Activated CD4-positive, alpha-beta memory T cell treated with anti-CD3 and anti-CD28 coated beads, Interleukin-2, amount 10 ng/mL, durations not matched to agents 7 days and 5 days (primary cell): ENCODE measurements around the gene TLE6. TPM values are rescaled to one million over a fixed set of nuclear protein-coding genes. Genes with fewer than 3 reads are reported as not detected.
"Not testable (repeated sequence)": the region's sequence is repeated elsewhere in the genome, so short reads cannot be mapped to it uniquely, and the experiment has no call there.

Experiments used
- CTCF ChIA-PET: fragments of 350-600 bp; sonication (Branson Sonifier 250); formaldehyde crosslinking; loops from one replicate; lab custom pipeline; 2021; ENCODE audit warnings: antibody characterized with exemption, inconsistent platforms; lab: Charles Lee
- POLR2A ChIA-PET: fragments of 350-600 bp; sonication (Branson Sonifier 250); formaldehyde crosslinking; loops from one replicate; lab custom pipeline; 2021; ENCODE audit warnings: antibody characterized with exemption; lab: Charles Lee
- DNase-seq: peaks from one replicate; pipeline ENCODE4 v3.0.0-alpha.2; 2020
- H3K27ac Mint-ChIP-seq: one replicate; pipeline ENCODE4 v1.8.0; 2021; ENCODE audit warnings: mild to moderate bottlenecking, mixed read lengths
- H3K27me3 Mint-ChIP-seq: one replicate; pipeline ENCODE4 v1.8.0; 2021; ENCODE audit warnings: mixed read lengths
- H3K36me3 Mint-ChIP-seq: one replicate; pipeline ENCODE4 v1.8.0; 2021; ENCODE audit warnings: low read depth, mixed read lengths
- H3K4me1 Mint-ChIP-seq: one replicate; pipeline ENCODE4 v1.8.0; 2021; ENCODE audit warnings: mixed read lengths
- H3K4me3 Mint-ChIP-seq: one replicate; pipeline ENCODE4 v1.8.0; 2021; ENCODE audit warnings: mild to moderate bottlenecking, mixed read lengths
- H3K9me3 Mint-ChIP-seq: one replicate; pipeline ENCODE4 v1.8.0; 2021; ENCODE audit warnings: mixed read lengths
- total RNA-seq, 2 experiments: library from RNA; stranded (reverse); gene quantifications; one replicate each; pipeline ENCODE4 v1.2.3, GENCODE V29; 2021

Gene TLE6
- total RNA-seq, 2 experiments from 2014 or later = 1.1 to 2.0 TPM

DNA sequence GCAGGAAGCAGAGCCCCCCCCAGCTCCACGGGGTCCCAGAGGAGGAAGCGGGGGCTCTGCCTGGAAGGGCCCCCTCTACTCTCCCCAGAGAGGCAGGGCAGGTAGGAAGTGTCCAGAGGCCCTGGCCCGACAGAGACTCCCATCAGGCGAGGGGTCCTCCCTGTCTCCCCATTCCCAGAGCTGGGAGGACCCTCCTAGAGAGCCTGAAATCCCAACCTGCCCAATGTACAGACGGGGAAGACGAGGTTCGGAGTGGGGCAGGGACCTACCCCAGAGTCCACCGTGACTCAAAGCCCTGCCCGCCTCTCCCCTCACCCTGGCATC is 50.6 kb downstream of the TLE6 start:
- peaks cover 45% of the 10 kb centered on the region for H3K27me3 Mint-ChIP-seq
- ChIA-PET CTCF (no interaction called here), POLR2A (interaction anchor here (1.9 kb wide), 1 partner anchor 33 kb away, joined by 5 read pairs; no protein-coding TSS in a partner anchor)
- H3K4me1 Mint-ChIP-seq = peaks cover 26% of the 10 kb centered on the region
- no peaks in the 10 kb centered on the region for H3K9me3 Mint-ChIP-seq
- H3K4me3 Mint-ChIP-seq = no peak overlapping the region
- H3K27ac Mint-ChIP-seq = no peak overlapping the region
- DNase-seq = no peak
- H3K36me3 Mint-ChIP-seq = no peaks in the 10 kb centered on the region

DNA sequence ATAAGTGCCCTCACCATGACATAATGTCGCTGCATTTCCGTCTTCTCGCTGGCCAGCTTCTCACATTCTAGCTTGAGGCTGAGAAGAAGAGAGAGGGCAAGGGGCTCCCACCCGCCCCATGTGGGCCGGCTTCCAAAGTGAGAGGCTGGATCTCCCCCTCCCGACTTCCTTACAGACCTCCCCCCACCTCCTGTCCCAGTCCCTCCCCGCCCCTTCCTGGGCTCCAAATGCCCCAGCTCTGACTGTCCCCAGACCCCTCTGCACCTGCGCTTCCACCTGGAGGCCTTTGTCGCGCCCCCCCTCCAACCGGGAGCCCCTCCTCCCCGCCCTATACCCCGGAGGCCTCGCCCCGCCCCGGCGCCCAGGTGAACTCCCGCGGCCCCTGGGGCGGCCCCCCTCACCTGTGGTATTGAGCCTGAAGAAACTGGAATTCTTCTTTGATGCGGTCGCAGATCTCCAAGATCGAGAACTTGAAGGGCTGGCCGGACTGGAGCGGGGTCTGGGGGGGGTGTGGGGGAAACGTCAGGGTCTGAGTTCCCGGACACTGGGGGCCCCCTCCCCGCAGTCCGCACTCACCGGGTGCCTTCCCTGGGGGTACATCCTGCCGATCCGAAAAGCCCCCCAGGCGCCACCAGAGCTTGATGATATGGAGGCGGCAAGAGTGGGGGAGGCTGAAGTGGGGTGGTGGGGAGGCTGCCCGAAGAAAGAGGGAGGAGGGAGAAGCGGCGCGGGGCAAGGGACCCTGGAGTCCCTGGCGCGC is 51.1 kb downstream of the TLE6 start:
- CTCF ChIA-PET = no interaction called here
- Mint-ChIP-seq H3K9me3 (no peaks in the 10 kb centered on the region), H3K27me3 (peaks cover 46% of the 10 kb centered on the region), H3K4me1 (peaks cover 20% of the 10 kb centered on the region), H3K36me3 (no peaks in the 10 kb centered on the region), H3K27ac (no peak overlapping the region), H3K4me3 (no peak overlapping the region)
- DNase-seq = no peak
- POLR2A ChIA-PET = interaction anchor here (1.9 kb wide), 1 partner anchor 32 kb away, joined by 5 read pairs; no protein-coding TSS in a partner anchor

DNA sequence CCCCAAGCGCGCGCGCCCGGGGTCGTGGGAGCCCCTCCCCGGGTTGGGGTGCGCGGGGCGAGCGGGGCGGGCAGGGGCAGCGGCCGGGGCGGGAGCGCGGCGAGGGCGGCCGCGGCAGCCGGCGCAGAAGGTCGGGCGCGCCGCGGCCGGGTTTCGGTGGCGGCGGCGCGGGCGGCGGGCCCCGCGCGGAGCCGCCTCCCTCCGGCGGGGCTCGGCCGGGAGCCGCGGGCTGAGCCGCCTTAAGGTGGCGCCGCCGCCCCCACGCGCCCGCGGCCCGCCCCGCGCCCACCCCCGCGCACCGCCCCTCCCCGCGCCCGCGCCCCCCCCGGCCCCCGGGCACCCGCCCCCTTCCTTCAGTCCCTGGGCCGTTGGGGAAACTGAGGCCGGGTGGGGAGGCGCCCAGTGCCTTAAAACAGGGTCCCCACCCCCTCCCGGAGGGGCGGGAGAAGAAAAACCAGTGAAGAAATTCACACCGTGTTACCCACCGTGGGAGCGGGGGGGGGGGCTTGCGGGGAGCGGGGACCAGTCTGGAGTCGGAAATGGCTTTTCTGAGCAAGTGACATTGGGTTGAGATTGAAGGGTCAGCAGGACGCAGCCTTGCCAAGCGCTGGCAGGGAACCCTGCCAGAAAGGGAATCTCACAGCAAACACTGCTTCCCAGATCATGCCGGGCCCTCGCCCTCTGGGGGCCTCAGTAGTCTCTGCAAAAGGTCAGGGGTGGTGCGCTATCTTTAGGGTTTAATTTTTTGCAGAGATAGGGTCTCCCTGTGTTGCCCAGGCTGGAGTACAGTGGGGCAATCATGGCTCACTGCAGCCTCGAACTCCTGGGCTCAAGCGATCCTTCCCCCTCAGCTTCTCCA is 51.9 kb downstream of the TLE6 start, which contains the start of gene TLE2:
Gene TLE2 (minus strand): TSS at position 216 of the 859 bp plus-strand sequence. CDS start 376 bp downstream, outside the sequence.
- Mint-ChIP-seq H3K4me1 (peaks cover 18% of the 10 kb centered on the region), H3K27me3 (peaks cover 52% of the 10 kb centered on the region), H3K36me3 (no peaks in the 10 kb centered on the region), H3K27ac (no peak within 1 kb of the TSS), H3K9me3 (no peaks in the 10 kb centered on the region), H3K4me3 (peak within 1 kb of the TSS; percentile 30)
- ChIA-PET POLR2A (no interaction called here), CTCF (no interaction called here)
- no peak for DNase-seq

DNA sequence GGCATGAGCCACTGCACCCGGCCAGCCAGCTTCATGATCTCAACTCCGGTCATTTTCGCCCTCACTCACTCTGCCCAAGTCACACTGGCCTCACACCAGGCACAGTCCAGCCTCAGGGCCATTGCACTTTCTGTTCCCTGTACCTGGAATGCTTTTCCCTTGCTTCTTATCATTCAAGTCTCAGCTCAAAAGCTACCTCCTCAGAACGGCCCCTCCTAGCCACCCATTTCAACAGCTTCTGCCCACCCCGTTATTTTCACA is 54.2 kb downstream of the TLE6 start:
- CTCF ChIA-PET = interaction anchor here (0.9 kb wide), 1 partner anchor 81 kb away, joined by 3 read pairs; no protein-coding TSS in a partner anchor
- no peaks in the 10 kb centered on the region for H3K36me3 Mint-ChIP-seq
- no peak for DNase-seq
- H3K27ac Mint-ChIP-seq = no peak overlapping the region
- H3K4me3 Mint-ChIP-seq = no peak overlapping the region
- peaks cover 49% of the 10 kb centered on the region for H3K27me3 Mint-ChIP-seq
- no peaks in the 10 kb centered on the region for H3K9me3 Mint-ChIP-seq
- peaks cover 28% of the 10 kb centered on the region for H3K4me1 Mint-ChIP-seq
- POLR2A ChIA-PET = interaction anchor here (1.0 kb wide), 1 partner anchor 21 kb away, joined by 3 read pairs; no protein-coding TSS in a partner anchor

DNA sequence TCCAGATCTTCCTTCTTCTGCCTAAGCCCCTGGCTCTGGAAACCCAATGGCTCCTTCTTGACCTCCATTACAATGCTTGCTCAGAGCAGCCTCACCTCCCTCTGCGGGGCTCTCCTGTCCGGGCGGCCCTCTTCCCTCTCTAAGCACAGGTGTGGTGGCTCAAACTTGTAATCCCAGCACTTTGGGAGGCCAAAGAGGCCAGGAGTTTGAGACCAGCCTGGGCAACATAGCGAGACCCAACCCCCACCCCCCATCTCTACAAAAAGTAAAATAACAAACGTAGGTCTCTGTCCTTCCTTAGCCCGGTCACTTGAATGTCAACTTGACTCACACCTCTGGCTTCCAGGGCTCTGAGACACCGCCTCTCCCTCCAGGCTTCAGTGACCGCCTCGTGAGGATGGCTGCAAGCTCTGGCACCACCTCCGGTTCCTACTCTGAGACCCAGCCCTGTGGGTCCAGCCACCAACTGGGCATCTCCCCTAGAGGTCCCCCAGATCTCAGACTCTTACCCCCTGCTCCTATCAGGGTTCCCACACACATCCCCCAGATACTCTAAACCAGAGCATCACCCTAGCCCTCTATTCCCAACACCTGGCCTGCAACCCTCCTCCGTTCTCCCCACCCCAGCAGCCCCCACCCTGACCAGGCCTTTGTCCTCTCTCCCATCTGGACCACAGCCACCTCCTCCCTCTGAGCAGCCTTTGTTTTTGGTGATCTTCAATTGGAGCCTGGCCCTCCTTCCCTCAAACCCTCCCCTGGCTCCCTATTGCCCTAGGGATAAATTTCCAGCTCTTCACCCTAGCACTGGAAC is 56.4 kb downstream of the TLE6 start:
- peaks cover 30% of the 10 kb centered on the region for H3K4me1 Mint-ChIP-seq
- no peak for DNase-seq
- peaks cover 37% of the 10 kb centered on the region for H3K27me3 Mint-ChIP-seq
- ChIA-PET POLR2A (no interaction called here), CTCF (no interaction called here)
- no peak overlapping the region for H3K27ac Mint-ChIP-seq
- no peaks in the 10 kb centered on the region for H3K9me3 Mint-ChIP-seq
- no peaks in the 10 kb centered on the region for H3K36me3 Mint-ChIP-seq
- H3K4me3 Mint-ChIP-seq = peak overlapping the region; percentile 83

DNA sequence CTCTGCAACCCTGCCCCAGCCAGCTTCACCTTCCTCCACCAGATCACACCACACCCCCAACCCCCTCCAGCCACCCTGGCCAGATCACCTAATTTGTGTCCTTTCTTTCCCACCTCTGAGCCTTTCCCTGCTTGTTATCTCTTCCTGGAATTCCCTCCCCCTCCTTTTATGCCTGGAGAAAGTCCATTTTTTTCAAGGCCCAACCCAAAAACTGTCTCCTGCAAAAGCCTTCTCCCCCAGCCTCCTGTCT is 57.0 kb downstream of the TLE6 start:
- Mint-ChIP-seq H3K9me3 (no peaks in the 10 kb centered on the region), H3K36me3 (no peaks in the 10 kb centered on the region), H3K4me3 (peak overlapping the region; percentile 83), H3K27ac (no peak overlapping the region), H3K4me1 (peaks cover 30% of the 10 kb centered on the region), H3K27me3 (peaks cover 37% of the 10 kb centered on the region)
- POLR2A ChIA-PET = interaction anchor here (4.2 kb wide), 1 partner anchor 26 kb away, joined by 81 read pairs; the partner anchor contains the start of gene TLE5
- CTCF ChIA-PET = no interaction called here
- DNase-seq = no peak

DNA sequence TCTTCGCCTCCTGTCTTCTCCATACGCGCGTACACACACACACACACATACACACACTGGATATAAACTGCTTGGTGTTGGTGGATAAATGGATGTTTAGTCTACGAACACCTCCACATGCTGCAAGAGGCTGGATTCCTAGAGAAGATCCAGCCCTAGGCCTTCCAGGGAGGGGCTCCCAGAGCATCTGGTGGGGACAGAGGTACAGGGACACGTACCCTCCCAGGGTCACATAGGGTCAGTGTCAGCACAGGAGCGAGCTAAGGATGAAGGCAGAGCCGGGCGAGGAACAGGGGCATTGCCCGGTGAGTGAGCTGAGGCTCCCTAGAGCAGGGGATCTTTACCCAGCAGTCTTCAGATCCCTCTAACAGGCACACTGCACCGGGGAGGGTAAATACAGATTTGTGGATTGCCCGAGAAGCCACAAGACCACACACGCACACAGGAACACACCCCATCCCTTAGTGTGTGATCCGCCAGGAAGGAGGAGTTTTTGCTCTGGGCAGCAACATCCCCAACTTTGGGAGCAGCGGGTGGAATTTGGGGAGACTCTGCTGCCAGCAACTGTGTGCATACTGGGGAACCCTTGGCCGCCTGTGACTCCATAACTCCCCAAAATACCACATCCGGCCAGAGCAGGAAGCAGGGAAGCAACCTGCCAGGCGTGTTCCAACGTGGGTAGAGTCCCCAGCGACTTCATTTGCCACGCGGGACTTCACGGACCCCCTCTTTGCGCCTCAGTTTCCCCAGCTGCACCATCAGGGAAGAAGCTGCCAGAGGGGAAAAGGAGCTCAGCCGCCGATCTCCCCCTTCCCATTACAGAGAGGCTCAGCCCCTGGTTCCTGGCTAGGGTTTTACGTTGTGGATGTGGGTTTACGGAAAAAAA is 57.5 kb downstream of the TLE6 start:
- no peaks in the 10 kb centered on the region for H3K36me3 Mint-ChIP-seq
- peak overlapping the region; percentile 91 for H3K27ac Mint-ChIP-seq
- ChIA-PET POLR2A (interaction anchor here (0.7 to 4.2 kb wide), 9 partner anchors 11 to 415 kb away, joined by 3 to 81 read pairs (median 7); partner anchors contain the start of genes TLE5, TLE6 and ZNF57), CTCF (interaction anchor here (0.8 to 3.2 kb wide), 14 partner anchors 11 to 270 kb away, joined by 3 to 23 read pairs (median 6); partner anchors contain the start of genes NCLN and TLE5)
- H3K9me3 Mint-ChIP-seq = no peaks in the 10 kb centered on the region
- DNase-seq = peak; percentile 68
- H3K4me1 Mint-ChIP-seq = peaks cover 27% of the 10 kb centered on the region
- peaks cover 32% of the 10 kb centered on the region for H3K27me3 Mint-ChIP-seq
- peak overlapping the region; percentile 83 for H3K4me3 Mint-ChIP-seq

DNA sequence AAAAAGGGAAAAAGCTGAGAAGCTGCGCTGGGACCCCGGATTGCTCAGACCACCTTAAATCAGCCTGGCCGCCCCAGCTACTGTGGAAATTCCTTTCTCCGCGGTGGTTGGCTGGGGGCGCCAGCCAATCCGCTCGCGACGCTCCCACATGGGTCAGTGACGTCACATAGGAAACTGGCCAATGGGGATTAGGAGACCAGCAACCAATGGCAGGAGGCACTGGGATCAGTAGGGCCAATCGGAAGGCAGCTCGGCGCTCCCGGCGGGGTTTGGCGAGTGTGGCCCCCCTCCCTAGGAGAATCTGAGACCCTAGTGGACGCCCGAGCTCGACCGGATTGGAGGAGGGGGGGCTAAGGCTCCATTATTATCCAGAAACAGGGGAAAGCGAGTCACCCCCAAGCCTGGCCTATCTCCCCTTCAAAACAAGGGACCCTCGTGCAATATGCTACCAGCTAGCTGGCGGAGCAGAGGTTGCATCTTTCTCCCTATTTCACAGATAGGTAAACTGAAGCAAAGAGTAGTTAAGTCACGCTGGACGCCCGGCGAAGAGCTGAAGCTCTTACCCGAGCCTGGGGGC is 58.3 kb downstream of the TLE6 start:
- Mint-ChIP-seq H3K36me3 (no peaks in the 10 kb centered on the region), H3K4me3 (peak overlapping the region; percentile 83), H3K27ac (peak overlapping the region; percentile 91), H3K27me3 (peaks cover 25% of the 10 kb centered on the region), H3K9me3 (no peaks in the 10 kb centered on the region), H3K4me1 (peaks cover 23% of the 10 kb centered on the region)
- CTCF ChIA-PET = interaction anchor here (0.8 to 3.2 kb wide), 17 partner anchors 10 to 269 kb away, joined by 3 to 23 read pairs (median 6); partner anchors contain the start of genes NCLN, TLE5 and TLE6
- DNase-seq = peak; percentile 96
- POLR2A ChIA-PET = interaction anchor here (0.7 to 4.2 kb wide), 12 partner anchors 8 to 415 kb away, joined by 3 to 81 read pairs (median 4); partner anchors contain the start of genes TLE5, TLE6 and ZNF57

DNA sequence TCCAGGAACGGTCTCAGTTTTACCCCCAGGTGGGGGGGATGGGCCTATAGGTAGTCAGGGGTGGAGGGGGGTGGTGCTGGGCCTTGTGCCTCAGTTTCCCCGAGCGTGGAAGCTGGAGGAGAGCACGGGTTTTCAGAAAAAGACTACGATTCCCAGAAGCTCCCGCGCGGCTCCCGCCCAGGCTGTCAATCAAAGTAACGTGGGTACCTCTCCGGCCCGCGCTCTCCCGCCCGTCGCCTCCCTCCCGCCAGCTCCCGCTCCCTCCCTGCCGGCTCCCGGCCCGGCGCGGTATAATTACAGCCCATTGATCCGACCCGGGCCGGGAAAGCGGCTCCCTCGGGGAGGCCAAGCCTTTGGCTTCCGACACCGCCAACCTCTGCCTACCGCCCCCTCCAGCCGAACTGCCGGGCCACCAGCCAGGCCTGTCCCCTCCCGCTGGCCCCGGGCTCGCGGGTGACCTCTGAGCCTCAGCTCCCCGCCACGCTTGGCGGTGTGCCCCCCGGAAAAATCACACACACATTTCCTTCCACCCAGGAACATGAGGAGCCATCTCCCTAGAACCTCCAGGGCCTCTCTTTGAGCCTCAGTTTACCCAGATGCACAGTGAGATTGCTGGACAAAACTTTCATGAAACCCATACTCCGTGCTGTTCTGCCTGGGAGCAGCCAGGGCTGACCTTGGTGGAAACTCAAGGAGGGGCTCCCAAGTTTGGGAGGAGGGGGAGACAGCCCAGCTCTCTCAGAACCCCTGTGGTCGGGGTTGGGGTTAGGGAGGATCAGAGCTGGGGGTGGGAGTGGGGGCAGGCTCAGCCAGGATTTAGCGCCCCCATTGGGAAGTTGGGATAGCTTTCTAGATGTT is 59.0 kb downstream of the TLE6 start:
- ChIA-PET CTCF (interaction anchor here (0.9 to 3.2 kb wide), 15 partner anchors 11 to 268 kb away, joined by 3 to 23 read pairs (median 6); partner anchors contain the start of genes NCLN, TLE5 and TLE6), POLR2A (interaction anchor here (1.0 to 4.2 kb wide), 12 partner anchors 9 to 150 kb away, joined by 3 to 81 read pairs (median 4); partner anchors contain the start of genes TLE5, TLE6 and ZNF57)
- peak overlapping the region; percentile 83 for H3K4me3 Mint-ChIP-seq
- no peaks in the 10 kb centered on the region for H3K9me3 Mint-ChIP-seq
- peaks cover 23% of the 10 kb centered on the region for H3K4me1 Mint-ChIP-seq
- peaks cover 19% of the 10 kb centered on the region for H3K27me3 Mint-ChIP-seq
- no peaks in the 10 kb centered on the region for H3K36me3 Mint-ChIP-seq
- peak; percentile 84 for DNase-seq
- peak overlapping the region; percentile 91 for H3K27ac Mint-ChIP-seq

DNA sequence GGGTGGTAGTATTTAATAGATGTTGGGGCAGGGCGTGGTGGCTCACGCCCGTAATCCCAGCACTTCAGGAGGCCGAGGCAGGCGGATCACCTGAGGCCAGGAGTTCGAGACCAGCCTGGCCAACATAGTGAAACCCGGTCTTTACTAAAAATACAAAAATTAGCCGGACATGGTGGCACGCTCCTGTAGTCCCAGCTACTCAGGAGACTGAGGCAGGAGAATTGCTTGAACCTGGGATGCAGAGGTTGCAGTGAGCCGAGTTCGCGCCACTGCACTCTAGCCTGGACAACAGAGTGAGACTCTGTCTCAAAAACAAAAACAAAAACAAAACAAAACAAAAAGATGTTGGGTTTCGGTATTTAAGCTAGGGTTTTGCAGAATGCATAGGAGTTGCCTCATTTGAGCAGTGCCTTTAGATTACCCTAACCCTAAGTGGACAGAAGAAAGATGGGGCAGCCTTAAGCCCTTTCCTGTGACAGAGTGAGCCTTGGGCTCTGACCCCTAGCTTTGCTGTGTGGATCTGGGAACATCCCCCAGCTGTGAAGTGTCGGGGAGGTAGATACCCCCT is 59.7 kb downstream of the TLE6 start:
- ChIA-PET CTCF (interaction anchor here (0.6 to 3.2 kb wide), 8 partner anchors 12 to 268 kb away, joined by 3 to 23 read pairs (median 6); partner anchors contain the start of genes TLE5 and TLE6), POLR2A (interaction anchor here (1.2 to 4.2 kb wide), 8 partner anchors 9 to 86 kb away, joined by 3 to 81 read pairs (median 10); partner anchors contain the start of genes TLE5 and TLE6)
- not testable (repeated sequence) for H3K36me3 Mint-ChIP-seq, DNase-seq, H3K9me3 Mint-ChIP-seq
- Mint-ChIP-seq H3K27me3 (peaks cover 14% of the 10 kb centered on the region), H3K4me3 (peak overlapping the region; percentile 83), H3K27ac (peak overlapping the region; percentile 47), H3K4me1 (peaks cover 23% of the 10 kb centered on the region)
